ENCODE measurements around the gene COBL. TPM values are rescaled to one million over a fixed set of nuclear protein-coding genes. Genes with fewer than 3 reads are reported as not detected.

COBL gene
- total RNA-seq, 1 experiment from 2014 or later = 63.6 TPM

- H3K4me1 Mint-ChIP-seq (ENCODE audit: low read depth, unreplicated experiment) = peaks cover 7% of the 10 kb centered on the region
- intact Hi-C loops (cut with micrococcal nuclease; ENCODE audit: unreplicated experiment) = no loop called here
- no peaks in the 10 kb centered on the region for H3K27me3 ChIP-seq (replicated peaks; ENCODE audit: control insufficient read depth, insufficient read depth, low read length)
- ChIA-PET CTCF (interaction anchor here (0.7 kb wide), 1 partner anchor 332 kb away, joined by 5 read pairs; no protein-coding TSS in a partner anchor), POLR2A (no interaction called here)
- H3K4me1 ChIP-seq = no peaks in the 10 kb centered on the region
- H3K36me3 Mint-ChIP-seq (ENCODE audit: insufficient read depth, unreplicated experiment) = peaks cover 13% of the 10 kb centered on the region
- H3K4me3 ChIP-seq (ENCODE audit: low read depth, low read length) = no peak overlapping the region
- TF ChIP-seq CTCF (IDR thresholded peaks at IDR 0.05; ENCODE audit: insufficient read depth in 1 of 2, low read depth in 1 of 2, low read length in 1 of 2, severe bottlenecking in 1 of 2, unreplicated experiment in 1 of 2) = no peak
- peaks cover 2% of the 10 kb centered on the region for H3K36me3 ChIP-seq (ENCODE audit: control insufficient read depth, insufficient read depth, low read length)
- H3K27ac Mint-ChIP-seq (ENCODE audit: unreplicated experiment) = no peak overlapping the region
- no TSS peak for BruUV-seq (replicated peaks)
- H3K4me3 Mint-ChIP-seq (ENCODE audit: unreplicated experiment) = no peak overlapping the region
- H3K9me3 Mint-ChIP-seq (ENCODE audit: unreplicated experiment) = no peaks in the 10 kb centered on the region
- H3K9me3 ChIP-seq = no peaks in the 10 kb centered on the region
- no peak for DNase-seq
- no peaks in the 10 kb centered on the region for H3K27me3 Mint-ChIP-seq (ENCODE audit: insufficient read depth, unreplicated experiment)
Observed at GRCh38 chr7:51035716-51036115, 280.9 kb downstream of the COBL start.

GRCh38 chr7:51034521-51035264 lies 281.9 kb downstream of the COBL start:
- H3K9me3 Mint-ChIP-seq (ENCODE audit: unreplicated experiment) = no peaks in the 10 kb centered on the region
- H3K27me3 ChIP-seq (replicated peaks; ENCODE audit: control insufficient read depth, insufficient read depth, low read length) = no peaks in the 10 kb centered on the region
- H3K36me3 ChIP-seq (ENCODE audit: control insufficient read depth, insufficient read depth, low read length) = peaks cover 2% of the 10 kb centered on the region
- H3K9me3 ChIP-seq = no peaks in the 10 kb centered on the region
- peaks cover 14% of the 10 kb centered on the region for H3K36me3 Mint-ChIP-seq (ENCODE audit: insufficient read depth, unreplicated experiment)
- BruUV-seq (replicated peaks) = no TSS peak
- no peak for DNase-seq
- no peaks in the 10 kb centered on the region for H3K27me3 Mint-ChIP-seq (ENCODE audit: insufficient read depth, unreplicated experiment)
- H3K4me1 ChIP-seq = no peaks in the 10 kb centered on the region
- no peak for TF ChIP-seq CTCF (IDR thresholded peaks at IDR 0.05; ENCODE audit: insufficient read depth in 1 of 2, low read depth in 1 of 2, low read length in 1 of 2, severe bottlenecking in 1 of 2, unreplicated experiment in 1 of 2)
- H3K4me1 Mint-ChIP-seq (ENCODE audit: low read depth, unreplicated experiment) = peaks cover 7% of the 10 kb centered on the region
- H3K27ac Mint-ChIP-seq (ENCODE audit: unreplicated experiment) = no peak overlapping the region
- ChIA-PET CTCF (no interaction called here), POLR2A (no interaction called here)
- H3K4me3 ChIP-seq (ENCODE audit: low read depth, low read length) = no peak overlapping the region
- intact Hi-C loops (cut with micrococcal nuclease; ENCODE audit: unreplicated experiment) = loop anchor here (1.0 kb wide), 1 partner anchor 11 kb away; no protein-coding TSS in a partner anchor
- no peak overlapping the region for H3K4me3 Mint-ChIP-seq (ENCODE audit: unreplicated experiment)

- no peaks in the 10 kb centered on the region for H3K27me3 Mint-ChIP-seq (ENCODE audit: insufficient read depth, unreplicated experiment)
- BruUV-seq (replicated peaks) = no TSS peak
- no peak for TF ChIP-seq CTCF (IDR thresholded peaks at IDR 0.05; ENCODE audit: insufficient read depth in 1 of 2, low read depth in 1 of 2, low read length in 1 of 2, severe bottlenecking in 1 of 2, unreplicated experiment in 1 of 2)
- Histone ChIP-seq H3K4me1 (no peaks in the 10 kb centered on the region), H3K9me3 (no peaks in the 10 kb centered on the region), H3K4me3 (ENCODE audit: low read depth, low read length) (no peak overlapping the region), H3K36me3 (ENCODE audit: control insufficient read depth, insufficient read depth, low read length) (peaks cover 2% of the 10 kb centered on the region), H3K27me3 (replicated peaks; ENCODE audit: control insufficient read depth, insufficient read depth, low read length) (no peaks in the 10 kb centered on the region)
- CTCF ChIA-PET = no interaction called here
- peaks cover 19% of the 10 kb centered on the region for H3K36me3 Mint-ChIP-seq (ENCODE audit: insufficient read depth, unreplicated experiment)
- no peak overlapping the region for H3K4me3 Mint-ChIP-seq (ENCODE audit: unreplicated experiment)
- no peaks in the 10 kb centered on the region for H3K9me3 Mint-ChIP-seq (ENCODE audit: unreplicated experiment)
- DNase-seq = no peak
- intact Hi-C loops (cut with micrococcal nuclease; ENCODE audit: unreplicated experiment) = loop anchor here (1.0 kb wide), 1 partner anchor 11 kb away; no protein-coding TSS in a partner anchor
- POLR2A ChIA-PET = no interaction called here
- H3K27ac Mint-ChIP-seq (ENCODE audit: unreplicated experiment) = no peak overlapping the region
- H3K4me1 Mint-ChIP-seq (ENCODE audit: low read depth, unreplicated experiment) = peaks cover 7% of the 10 kb centered on the region
Observed at GRCh38 chr7:51033727-51034520, 282.7 kb downstream of the COBL start.

All from Caco-2 (cell line).